Measurements from ENCODE around the gene FAM83F. TPM values are rescaled to one million over a fixed set of nuclear protein-coding genes. Genes with fewer than 3 reads are reported as not detected.

The FAM83F gene
- total RNA-seq, 1 donor from 2014 or later = 0.13 TPM

DNA sequence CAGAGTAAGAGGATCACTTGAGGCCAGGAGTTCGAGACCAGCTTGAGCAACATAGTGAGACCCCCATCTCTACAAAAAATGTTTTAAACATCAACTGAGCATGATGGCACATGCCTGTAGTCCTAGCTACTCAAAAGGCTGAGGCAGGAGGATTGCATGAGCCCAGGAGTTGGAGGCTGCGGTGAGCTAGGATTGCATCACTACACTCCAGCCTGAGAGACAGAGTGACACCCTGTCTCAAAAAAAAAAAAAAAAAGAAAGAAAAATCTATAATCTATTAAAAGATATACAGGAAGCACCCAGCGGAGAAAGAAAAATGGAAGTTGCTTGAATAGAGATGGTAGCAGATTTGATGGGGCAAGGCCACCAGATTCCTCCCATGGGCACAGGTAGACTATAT, 61.8 kb downstream of the FAM83F start:
- intact Hi-C loops (cut with micrococcal nuclease) = loop anchor here (5.0 to 10.0 kb wide), 2 partner anchors 36 to 158 kb away; no protein-coding TSS in a partner anchor
- Mint-ChIP-seq H3K36me3 (ENCODE audit: low read depth) (peaks cover 10% of the 10 kb centered on the region), H3K9me3 (no peaks in the 10 kb centered on the region), H3K27ac (peak overlapping the region; percentile 85), H3K4me3 (no peak overlapping the region), H3K27me3 (no peaks in the 10 kb centered on the region), H3K4me1 (peaks cover 81% of the 10 kb centered on the region)
- POLR2A ChIA-PET = interaction anchor here (0.6 to 4.5 kb wide), 3 partner anchors 8 to 43 kb away, joined by 4 to 64 read pairs (median 5); no protein-coding TSS in a partner anchor
- DNase-seq (no peak), ATAC-seq (ENCODE audit: low read depth) (no peak)
- TF ChIP-seq, protein P1, sequence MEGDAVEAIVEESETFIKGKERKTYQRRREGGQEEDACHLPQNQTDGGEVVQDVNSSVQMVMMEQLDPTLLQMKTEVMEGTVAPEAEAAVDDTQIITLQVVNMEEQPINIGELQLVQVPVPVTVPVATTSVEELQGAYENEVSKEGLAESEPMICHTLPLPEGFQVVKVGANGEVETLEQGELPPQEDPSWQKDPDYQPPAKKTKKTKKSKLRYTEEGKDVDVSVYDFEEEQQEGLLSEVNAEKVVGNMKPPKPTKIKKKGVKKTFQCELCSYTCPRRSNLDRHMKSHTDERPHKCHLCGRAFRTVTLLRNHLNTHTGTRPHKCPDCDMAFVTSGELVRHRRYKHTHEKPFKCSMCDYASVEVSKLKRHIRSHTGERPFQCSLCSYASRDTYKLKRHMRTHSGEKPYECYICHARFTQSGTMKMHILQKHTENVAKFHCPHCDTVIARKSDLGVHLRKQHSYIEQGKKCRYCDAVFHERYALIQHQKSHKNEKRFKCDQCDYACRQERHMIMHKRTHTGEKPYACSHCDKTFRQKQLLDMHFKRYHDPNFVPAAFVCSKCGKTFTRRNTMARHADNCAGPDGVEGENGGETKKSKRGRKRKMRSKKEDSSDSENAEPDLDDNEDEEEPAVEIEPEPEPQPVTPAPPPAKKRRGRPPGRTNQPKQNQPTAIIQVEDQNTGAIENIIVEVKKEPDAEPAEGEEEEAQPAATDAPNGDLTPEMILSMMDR (IDR thresholded peaks at IDR 0.05) = no peak
- CTCF ChIA-PET = no interaction called here

DNA sequence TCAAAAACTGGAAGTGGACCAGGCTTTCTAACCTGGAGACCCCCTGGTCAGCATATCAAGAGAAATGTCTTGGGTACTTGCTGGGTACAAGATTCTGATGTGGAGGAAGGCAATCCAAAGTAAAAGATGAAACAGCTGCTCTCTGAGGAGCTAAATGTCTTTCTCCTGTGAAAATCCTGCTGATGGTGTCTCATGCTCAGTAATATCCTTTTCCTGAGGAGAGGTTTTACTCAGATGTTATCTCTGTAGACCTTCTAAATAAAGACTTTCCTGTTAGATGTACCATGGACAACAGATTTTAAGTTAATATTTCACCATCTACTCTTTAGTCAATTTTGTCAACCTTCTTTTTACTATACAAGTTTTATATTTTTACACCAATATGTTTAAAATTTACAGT, 62.9 kb downstream of the FAM83F start:
- Mint-ChIP-seq H3K27ac (peak overlapping the region; percentile 81), H3K27me3 (no peaks in the 10 kb centered on the region), H3K9me3 (no peaks in the 10 kb centered on the region), H3K4me1 (peaks cover 73% of the 10 kb centered on the region), H3K4me3 (no peak overlapping the region), H3K36me3 (ENCODE audit: low read depth) (peaks cover 10% of the 10 kb centered on the region)
- intact Hi-C loops (cut with micrococcal nuclease) = loop anchor here (5.0 to 10.0 kb wide), 2 partner anchors 35 to 157 kb away; no protein-coding TSS in a partner anchor
- ChIA-PET POLR2A (interaction anchor here (0.5 to 1.0 kb wide), 3 partner anchors 14 to 253 kb away, joined by 3 to 5 read pairs (median 4); no protein-coding TSS in a partner anchor), CTCF (no interaction called here)
- TF ChIP-seq, protein P1 (IDR thresholded peaks at IDR 0.05) = no peak
- DNase-seq (no peak), ATAC-seq (ENCODE audit: low read depth) (no peak)

DNA sequence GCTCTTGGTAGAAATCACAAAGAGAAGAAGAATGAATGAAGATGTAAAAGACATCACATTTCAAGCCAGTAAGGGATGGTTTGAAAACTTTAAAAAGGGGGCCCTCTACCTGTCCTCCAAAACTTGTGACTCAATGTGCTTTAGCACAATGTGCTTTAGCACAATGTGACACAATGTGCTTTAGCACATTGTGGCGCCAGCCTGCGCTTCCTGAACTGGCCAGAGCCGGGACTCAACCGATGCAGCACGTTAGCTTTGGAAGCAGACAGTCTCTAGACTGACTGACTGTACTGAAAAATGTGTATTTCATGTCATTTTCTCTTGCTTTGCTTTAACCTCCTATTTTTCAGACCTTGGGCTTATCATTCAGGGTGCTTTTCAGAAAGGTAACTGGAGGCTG, 63.5 kb downstream of the FAM83F start:
- no peaks in the 10 kb centered on the region for H3K27me3 Mint-ChIP-seq
- H3K9me3 Mint-ChIP-seq = no peaks in the 10 kb centered on the region
- intact Hi-C loops (cut with micrococcal nuclease) = loop anchor here (5.0 to 10.0 kb wide), 2 partner anchors 34 to 157 kb away; no protein-coding TSS in a partner anchor
- peaks cover 10% of the 10 kb centered on the region for H3K36me3 Mint-ChIP-seq (ENCODE audit: low read depth)
- ChIA-PET CTCF (no interaction called here), POLR2A (interaction anchor here (0.5 to 1.0 kb wide), 2 partner anchors 14 to 253 kb away, joined by 3 to 4 read pairs; no protein-coding TSS in a partner anchor)
- H3K27ac Mint-ChIP-seq = peak overlapping the region; percentile 81
- H3K4me1 Mint-ChIP-seq = peaks cover 74% of the 10 kb centered on the region
- TF ChIP-seq, protein P1 (IDR thresholded peaks at IDR 0.05) = no peak
- ATAC-seq (ENCODE audit: low read depth) (no peak), DNase-seq (no peak)
- H3K4me3 Mint-ChIP-seq = peak overlapping the region; percentile 9

DNA sequence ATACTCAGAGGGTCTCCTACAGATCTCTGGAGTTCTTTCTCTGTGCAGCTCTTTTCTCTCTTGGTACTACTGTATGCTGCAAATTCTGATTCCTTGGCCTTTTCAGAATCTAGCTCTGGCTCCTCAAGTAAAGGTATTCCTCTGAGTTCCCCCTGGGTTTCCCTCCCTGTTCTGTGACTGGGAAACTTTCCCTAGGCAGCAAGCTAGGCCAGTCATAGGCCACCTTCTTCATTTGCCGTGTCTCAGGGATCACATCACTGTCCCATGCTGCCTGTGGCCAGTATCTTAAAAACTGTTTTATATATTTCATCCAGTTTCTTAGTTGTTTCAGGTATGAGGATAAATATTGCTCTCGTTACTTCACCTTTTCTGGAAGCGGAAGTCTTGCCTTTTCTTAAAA, 71.2 kb downstream of the FAM83F start:
- peaks cover 67% of the 10 kb centered on the region for H3K4me1 Mint-ChIP-seq
- POLR2A ChIA-PET = interaction anchor here (0.6 to 3.5 kb wide), 3 partner anchors 11 to 34 kb away, joined by 3 to 15 read pairs (median 3); no protein-coding TSS in a partner anchor
- DNase-seq (no peak), ATAC-seq (ENCODE audit: low read depth) (no peak)
- TF ChIP-seq, protein P1 (IDR thresholded peaks at IDR 0.05) = no peak
- peaks cover 3% of the 10 kb centered on the region for H3K36me3 Mint-ChIP-seq (ENCODE audit: low read depth)
- no peaks in the 10 kb centered on the region for H3K9me3 Mint-ChIP-seq
- peak overlapping the region; percentile 30 for H3K27ac Mint-ChIP-seq
- H3K27me3 Mint-ChIP-seq = no peaks in the 10 kb centered on the region
- no peak overlapping the region for H3K4me3 Mint-ChIP-seq
- CTCF ChIA-PET = no interaction called here
- intact Hi-C loops (cut with micrococcal nuclease) = no loop called here

DNA sequence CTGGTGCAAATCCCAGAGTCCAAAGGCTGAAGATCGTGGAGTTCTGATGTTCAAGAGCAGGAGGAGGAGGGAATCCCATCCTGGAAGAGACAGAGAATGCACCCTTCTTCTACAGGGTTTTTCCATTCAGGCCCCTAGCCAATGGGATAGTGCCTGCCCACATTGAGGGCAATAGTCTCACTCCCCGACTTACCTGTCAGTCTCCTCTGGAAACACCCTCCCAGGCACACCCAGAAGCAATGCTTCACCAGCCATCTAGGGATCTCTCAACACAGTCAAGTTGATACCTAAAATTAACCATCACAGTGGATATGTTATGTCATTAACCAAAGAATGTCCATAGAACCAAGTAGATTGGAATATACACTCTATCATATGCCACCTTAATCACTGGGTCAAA, 72.9 kb downstream of the FAM83F start:
- CTCF ChIA-PET = no interaction called here

More for the DNA sequence above, 72.9 kb downstream of the FAM83F start:
- no peak for ATAC-seq (ENCODE audit: low read depth)
- TF ChIP-seq, protein P1 (IDR thresholded peaks at IDR 0.05) = no peak
- peak overlapping the region; percentile 37 for H3K27ac Mint-ChIP-seq
- POLR2A ChIA-PET = no interaction called here
- no peak for DNase-seq
- peaks cover 76% of the 10 kb centered on the region for H3K4me1 Mint-ChIP-seq
- intact Hi-C loops (cut with micrococcal nuclease) = no loop called here
- H3K27me3 Mint-ChIP-seq = no peaks in the 10 kb centered on the region
- H3K36me3 Mint-ChIP-seq (ENCODE audit: low read depth) = peaks cover 3% of the 10 kb centered on the region
- H3K9me3 Mint-ChIP-seq = no peaks in the 10 kb centered on the region
- H3K4me3 Mint-ChIP-seq = no peak overlapping the region
